ENCODE measurements around the gene SFMBT2.
"Not testable (repeated sequence)": the region's sequence is repeated elsewhere in the genome, so short reads cannot be mapped to it uniquely, and the experiment has no call there.

SFMBT2 gene

GRCh38 chr10:7209458-7209857 lies 201.4 kb downstream of the SFMBT2 start:
- no peak for DNase-seq

DNA sequence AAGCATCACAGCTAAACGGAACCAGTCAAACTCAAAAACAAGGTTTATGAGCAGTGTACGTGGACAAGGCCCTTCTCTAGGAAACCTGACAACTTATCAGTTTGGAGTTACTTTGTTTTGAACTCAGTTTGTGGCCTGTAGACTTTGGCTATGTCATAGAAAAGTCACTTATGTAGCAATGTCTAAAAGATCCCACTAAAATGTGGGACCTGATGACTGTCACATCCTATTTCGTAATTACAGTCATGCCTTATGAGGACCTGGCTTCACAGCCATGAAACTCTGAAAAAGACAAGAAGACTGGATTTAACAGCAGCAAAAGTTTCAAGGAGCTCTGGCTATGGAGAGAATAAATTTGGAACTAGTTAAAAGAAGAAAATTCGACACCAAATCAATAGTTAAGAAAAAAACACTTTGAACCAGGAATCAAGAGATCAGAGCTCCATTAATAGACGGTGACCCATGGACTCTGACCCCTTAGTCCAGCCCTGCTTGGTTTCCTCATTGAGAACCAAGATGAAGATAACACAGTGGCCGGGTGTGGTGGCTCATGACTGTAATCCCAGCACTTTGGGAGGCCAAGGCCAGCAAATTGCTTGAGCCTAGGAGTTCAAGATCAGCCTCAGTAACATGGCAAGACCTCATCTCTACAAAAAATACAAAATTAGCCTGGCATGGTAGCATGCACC lies 204.3 kb downstream of the SFMBT2 start:
- no peak for DNase-seq

GRCh38 chr10:7205656-7206055 lies 205.2 kb downstream of the SFMBT2 start:
- DNase-seq, result no peak

GRCh38 chr10:7202793-7203355 lies 208.0 kb downstream of the SFMBT2 start:
- DNase-seq, result no peak

GRCh38 chr10:7199152-7199760 lies 211.6 kb downstream of the SFMBT2 start:
- no peak for DNase-seq

- DNase-seq, result no peak
Observed at GRCh38 chr10:7196284-7196683, 214.6 kb downstream of the SFMBT2 start.

DNA sequence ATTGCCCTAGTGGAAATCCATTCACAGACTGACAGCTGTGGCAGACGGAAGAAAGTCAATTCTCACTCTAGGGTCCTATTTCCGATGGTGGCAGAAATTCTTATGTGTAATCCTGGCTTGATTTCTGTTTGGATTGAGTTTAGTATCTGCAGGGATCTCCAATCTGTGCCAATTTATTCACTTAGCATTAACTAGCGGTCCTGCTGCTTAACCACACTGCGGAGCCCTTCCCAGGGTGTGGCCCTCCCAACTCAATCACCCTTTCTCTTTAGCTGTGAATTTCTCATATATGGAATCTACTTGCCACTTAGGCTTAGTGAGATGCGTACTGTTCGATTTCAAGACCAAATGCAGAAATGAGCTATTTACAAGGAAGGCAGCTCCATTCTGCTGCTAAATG lies 215.7 kb downstream of the SFMBT2 start:
- DNase-seq, result no peak

DNA sequence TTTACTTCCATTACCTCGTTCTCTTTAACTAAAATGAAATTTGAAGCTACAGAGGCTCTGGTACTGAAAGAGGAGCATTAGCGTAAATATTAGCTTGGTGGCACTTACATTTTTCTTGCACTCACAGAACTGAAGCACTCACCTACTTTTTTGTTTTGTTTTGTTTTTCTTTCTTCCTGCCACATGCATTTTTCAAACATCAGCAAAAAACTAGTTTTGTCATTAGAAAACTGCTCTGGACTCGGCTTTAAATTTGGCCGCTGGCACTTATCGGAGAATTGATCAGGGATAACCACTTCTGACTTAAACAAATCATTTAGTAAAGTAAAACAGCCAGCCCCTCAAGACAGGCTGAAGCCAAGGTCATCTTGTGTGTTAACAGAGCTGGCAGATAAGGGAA lies 216.3 kb downstream of the SFMBT2 start:
- no peak for DNase-seq

DNA sequence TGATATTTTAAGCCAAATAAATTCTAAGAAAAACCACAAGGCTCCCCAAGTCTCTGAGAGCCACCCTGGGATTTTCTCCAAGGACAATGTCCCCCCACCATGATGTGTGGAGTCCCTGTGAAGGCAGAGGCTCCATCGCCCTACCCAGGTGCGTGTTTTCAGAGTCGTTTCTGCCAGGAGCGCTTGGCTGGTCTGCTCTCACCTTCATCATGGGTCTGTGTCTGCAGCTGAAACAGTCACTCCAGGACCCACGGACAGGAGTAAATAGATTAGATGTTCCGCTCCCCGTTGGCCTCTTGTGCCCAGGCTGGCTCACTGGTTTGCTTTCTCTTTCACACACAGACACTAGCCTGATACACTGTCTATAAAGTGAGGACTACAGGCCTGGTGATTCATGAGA lies 217.5 kb downstream of the SFMBT2 start:
- no peak for DNase-seq

- no peak for DNase-seq
Observed at GRCh38 chr10:7192831-7193361, 217.9 kb downstream of the SFMBT2 start.

DNA sequence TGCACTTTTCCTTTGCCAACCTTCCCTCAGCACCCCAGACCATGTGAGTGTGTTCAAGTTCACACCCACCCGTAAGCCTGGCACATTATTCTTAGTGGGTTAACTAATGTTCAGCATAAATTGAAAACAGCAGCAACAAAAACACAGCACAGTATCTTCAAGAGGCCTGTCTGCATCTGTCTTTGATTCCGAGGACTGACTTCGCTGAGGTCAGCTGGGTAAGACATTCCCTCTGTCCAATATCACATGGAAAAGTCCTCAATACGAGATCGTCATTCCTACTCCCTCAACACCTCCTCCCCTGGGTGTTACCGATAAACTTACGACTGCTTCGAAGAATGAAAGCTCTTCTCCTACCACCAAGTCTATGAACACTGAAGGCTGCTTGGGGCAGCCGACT lies 218.8 kb downstream of the SFMBT2 start:
- DNase-seq, result no peak

DNA sequence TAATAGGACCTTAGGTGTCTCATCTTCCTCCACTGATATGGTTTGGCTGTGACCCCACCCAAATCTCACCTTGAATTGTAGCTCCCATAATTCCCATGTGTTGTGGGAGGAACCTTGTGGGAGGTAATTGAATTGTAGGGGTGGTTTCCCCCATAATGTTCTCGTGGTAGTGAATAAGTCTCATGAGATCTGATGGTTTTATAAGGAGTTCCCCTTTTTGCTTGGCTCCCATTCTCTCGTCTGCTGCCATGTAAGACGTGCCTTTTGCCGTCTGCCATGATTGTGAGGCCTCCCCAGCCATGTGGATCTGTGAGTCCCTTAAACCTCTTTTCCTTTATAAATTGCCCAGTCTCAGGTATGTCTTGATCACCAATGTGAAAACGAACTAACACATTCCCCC lies 220.1 kb downstream of the SFMBT2 start:
- not testable (repeated sequence) for DNase-seq

DNA sequence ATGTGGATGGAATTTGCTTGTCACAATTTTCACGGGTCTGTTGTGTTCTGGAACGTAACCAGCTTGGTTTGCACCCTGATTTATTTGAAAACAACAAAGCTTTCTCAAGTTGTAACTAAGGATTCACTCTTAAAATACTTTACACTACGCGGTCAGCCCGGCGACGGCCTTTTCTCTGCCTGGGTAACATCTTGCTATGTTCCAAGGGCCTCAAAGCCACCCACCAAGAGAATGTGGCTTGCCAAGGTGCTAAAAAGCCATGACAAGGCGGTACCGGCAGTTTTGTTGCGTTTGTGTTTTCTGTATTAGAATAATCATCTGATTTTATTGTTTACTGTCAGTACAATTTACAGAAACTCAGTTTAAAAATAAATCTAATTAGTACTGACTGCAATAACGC lies 220.9 kb downstream of the SFMBT2 start:
- no peak for DNase-seq

- DNase-seq, result no peak
Observed at GRCh38 chr10:7188456-7189050, 222.3 kb downstream of the SFMBT2 start.

GRCh38 chr10:7186387-7187018 lies 224.3 kb downstream of the SFMBT2 start:
- DNase-seq, result no peak

DNA sequence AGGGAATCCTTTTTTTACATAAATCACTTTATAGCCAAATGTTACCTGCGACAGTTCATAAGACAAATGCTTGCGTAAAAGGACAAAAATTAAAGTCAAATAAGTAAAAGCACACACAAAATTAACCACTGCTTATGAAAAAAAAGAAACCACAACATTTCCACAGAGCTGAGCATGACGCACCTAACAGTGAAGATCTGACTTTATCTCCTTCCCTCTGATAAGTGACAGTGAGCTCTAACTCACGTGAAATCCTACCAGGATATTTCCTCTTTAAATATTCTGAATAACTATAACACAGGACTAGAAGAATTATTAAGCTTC lies 225.5 kb downstream of the SFMBT2 start:
- no peak for DNase-seq

DNA sequence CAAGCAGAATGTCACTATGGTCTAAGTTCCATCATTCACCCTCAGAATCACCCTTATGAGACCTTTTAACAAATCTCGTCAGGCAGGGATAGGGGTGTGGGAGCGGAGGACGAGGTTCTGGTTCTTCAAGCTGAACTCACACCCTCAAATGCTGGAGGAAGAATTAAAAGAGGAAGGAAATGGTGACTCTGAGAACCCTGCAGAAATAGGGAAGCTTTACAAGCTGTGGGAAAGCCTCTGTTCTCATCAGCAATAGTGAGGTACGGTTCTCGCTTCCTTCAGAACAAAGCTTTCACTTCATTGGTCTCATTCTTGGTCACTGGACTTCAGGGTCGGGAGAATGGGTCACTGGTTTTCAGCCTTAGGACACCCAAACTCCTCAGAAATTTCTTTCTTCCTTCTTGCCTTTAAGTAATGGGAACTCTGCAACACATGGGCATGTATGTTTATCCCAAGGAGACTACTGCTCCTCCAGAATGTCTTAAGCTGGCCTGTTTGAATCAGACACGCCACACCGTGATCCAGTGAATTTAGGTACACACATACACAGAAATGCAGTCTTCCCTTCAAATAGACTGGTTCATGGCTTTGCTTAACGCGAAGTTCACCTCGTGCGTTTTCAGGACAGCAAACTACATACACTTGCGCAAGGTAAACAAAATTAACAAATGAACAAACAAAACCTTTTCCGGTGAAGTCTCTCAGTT lies 226.0 kb downstream of the SFMBT2 start:
- no peak for DNase-seq

GRCh38 chr10:7184116-7184515 lies 226.7 kb downstream of the SFMBT2 start:
- DNase-seq, result not testable (repeated sequence)

DNA sequence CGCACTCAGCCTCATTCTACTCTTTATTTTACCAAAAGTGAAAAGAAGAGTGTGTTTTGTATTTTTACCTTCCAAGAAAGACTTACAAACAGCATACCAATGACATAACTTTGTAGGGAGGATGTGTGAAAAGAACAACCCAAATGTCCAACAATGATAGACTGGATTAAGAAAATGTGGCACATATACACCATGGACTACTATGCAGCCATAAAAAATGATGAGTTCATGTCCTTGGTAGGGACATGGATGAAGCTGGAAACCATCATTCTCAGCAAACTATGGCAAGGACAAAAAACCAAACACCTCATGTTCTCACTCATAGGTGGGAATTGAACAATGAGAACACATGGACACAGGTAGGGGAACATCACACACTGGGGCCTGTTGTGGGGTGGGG lies 228.5 kb downstream of the SFMBT2 start:
- DNase-seq, result not testable (repeated sequence)

DNA sequence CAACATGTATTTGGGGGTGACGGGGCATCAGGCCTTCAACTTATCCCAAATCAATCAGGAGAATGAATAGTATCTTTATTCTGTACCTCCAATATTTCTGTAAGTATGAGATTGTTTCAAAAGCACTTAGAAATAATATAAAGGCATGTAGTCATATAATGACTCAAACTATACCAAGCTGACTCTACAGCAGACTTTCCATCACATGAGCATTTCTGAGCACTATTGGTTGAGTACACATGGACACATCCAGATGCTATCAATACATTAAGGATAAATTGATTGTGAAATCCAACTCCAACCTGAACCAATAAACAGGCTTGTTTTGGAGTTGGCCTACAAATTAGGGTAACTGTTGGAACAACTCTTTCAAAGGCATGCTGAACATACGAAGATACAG lies 229.4 kb downstream of the SFMBT2 start:
- no peak for DNase-seq

- no peak for DNase-seq
Observed at GRCh38 chr10:7179536-7179935, 231.3 kb downstream of the SFMBT2 start.

DNA sequence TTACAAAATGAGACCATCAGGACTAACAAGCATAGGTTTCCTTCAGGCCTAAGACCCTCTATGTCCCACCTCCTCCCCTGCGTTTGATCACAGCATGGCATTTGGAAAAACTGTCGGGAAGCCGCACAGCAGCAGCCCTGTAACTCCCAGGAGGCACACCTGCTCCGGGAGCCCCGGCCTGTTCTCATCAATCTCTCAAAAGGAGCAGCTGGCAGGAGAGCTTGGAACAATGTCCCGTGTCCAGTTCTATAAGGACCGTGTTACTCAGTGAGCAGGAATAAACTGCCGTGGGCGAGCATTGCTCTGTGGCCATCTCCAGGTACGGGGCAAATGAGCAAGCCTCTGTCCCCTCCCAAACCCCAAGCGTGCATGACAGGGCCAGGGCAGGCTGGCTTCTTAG lies 236.9 kb downstream of the SFMBT2 start:
- no peak for DNase-seq

- DNase-seq, result no peak
Observed at GRCh38 chr10:7171825-7172224, 239.0 kb downstream of the SFMBT2 start.
